Liver (tissue), 9 donors: ENCODE results near the gene KRCC1. TPM values are rescaled to one million over a fixed set of nuclear protein-coding genes. Genes with fewer than 3 reads are reported as not detected.

Experiments used
- DNase-seq: peaks from one replicate; pipeline ENCODE4 v3.0.0-alpha.2; 2017; ENCODE audit warnings: low spot score
- H3K27ac ChIP-seq, 2 donors: one replicate each; pipeline ENCODE4 v1.7.0; 2013; ENCODE audit warnings: inconsistent platforms in 2 of 2, low read length in 2 of 2, control low read depth in 1 of 2, low read depth in 1 of 2, mild to moderate bottlenecking in 1 of 2
- H3K27me3 ChIP-seq, 4 donors: one replicate each; pipeline versions ENCODE4 v1.6.1 to v1.7.0; 2013; ENCODE audit warnings: low read length in 3 of 4, inconsistent platforms in 1 of 4, mild to moderate bottlenecking in 1 of 4, moderate library complexity in 1 of 4; ENCODE audit not compliant: control insufficient read depth in 4 of 4, insufficient read depth in 4 of 4
- H3K36me3 ChIP-seq, 4 donors: one replicate each; pipeline versions ENCODE4 v1.6.1 to v1.7.0; 2013; ENCODE audit warnings: low read length in 3 of 4, mild to moderate bottlenecking in 3 of 4, low read depth in 1 of 4, moderate library complexity in 1 of 4; ENCODE audit not compliant: control insufficient read depth in 4 of 4, insufficient read depth in 3 of 4
- H3K4me1 ChIP-seq, 4 donors: one replicate each; pipeline versions ENCODE4 v1.6.1 to v1.7.0; 2013; ENCODE audit warnings: low read length in 3 of 4, mild to moderate bottlenecking in 3 of 4, moderate library complexity in 1 of 4; ENCODE audit not compliant: control insufficient read depth in 4 of 4, insufficient read depth in 4 of 4
- H3K4me3 ChIP-seq, 3 donors: one replicate each; pipeline versions ENCODE4 v1.6.1 to v1.7.0; 2013; ENCODE audit warnings: low read length in 3 of 3, control low read depth in 1 of 3, low read depth in 1 of 3, mild to moderate bottlenecking in 1 of 3
- H3K9ac ChIP-seq, 2 donors: one replicate each; pipeline ENCODE4 v1.7.0; 2013; ENCODE audit warnings: low read length in 2 of 2, mild to moderate bottlenecking in 2 of 2, moderate library complexity in 2 of 2, control low read depth in 1 of 2, low read depth in 1 of 2
- H3K9me3 ChIP-seq, 4 donors: one replicate each; pipeline versions ENCODE4 v1.6.1 to v1.7.0; 2013; ENCODE audit warnings: low read length in 3 of 4; ENCODE audit not compliant: control insufficient read depth in 4 of 4
- EGR1 ChIP-seq, 2 donors: IDR thresholded peaks; 2 replicates each; pipeline ENCODE4 v1.6.1; 2016 to 2018; ENCODE audit warnings: antibody characterized with exemption in 2 of 2, low read depth in 2 of 2
- FOXA1 ChIP-seq: IDR thresholded peaks from 2 replicates; pipeline ENCODE4 v1.6.1; 2016; ENCODE audit warnings: antibody characterized with exemption
- FOXA2 ChIP-seq: IDR thresholded peaks from 2 replicates; pipeline ENCODE4 v1.6.1; 2016; ENCODE audit warnings: antibody characterized with exemption
- GABPA ChIP-seq, 2 donors: IDR thresholded peaks in 1 of 2; conservative IDR thresholded peaks in 1 of 2; 2 replicates each; pipeline ENCODE4 v1.6.1; 2016; ENCODE audit warnings: antibody characterized with exemption in 2 of 2, mild to moderate bottlenecking in 1 of 2, moderate library complexity in 1 of 2
- HNF4A ChIP-seq, 2 donors: conservative IDR thresholded peaks; 2 replicates each; pipeline ENCODE4 v1.6.1; 2016; ENCODE audit warnings: antibody characterized with exemption in 2 of 2, mild to moderate bottlenecking in 2 of 2
- HNF4G ChIP-seq: IDR thresholded peaks from 2 replicates; pipeline ENCODE4 v1.6.1; 2016; ENCODE audit warnings: antibody characterized with exemption
- JUND ChIP-seq, 2 donors: IDR thresholded peaks; 2 replicates each; pipeline ENCODE4 v1.6.1; 2016; ENCODE audit warnings: antibody characterized with exemption in 2 of 2
- NR2F2 ChIP-seq: IDR thresholded peaks from 2 replicates; pipeline ENCODE4 v1.6.1; 2016; ENCODE audit warnings: antibody characterized with exemption
- RAD21 ChIP-seq, 2 donors: IDR thresholded peaks; 2 replicates each; pipeline ENCODE4 v1.6.1; 2016; ENCODE audit warnings: antibody characterized with exemption in 2 of 2, mild to moderate bottlenecking in 2 of 2
- RXRA ChIP-seq, 2 donors: IDR thresholded peaks; 2 replicates each; pipeline ENCODE4 v1.6.1; 2017 to 2018; ENCODE audit warnings: antibody characterized with exemption in 2 of 2, mild to moderate bottlenecking in 1 of 2
- SP1 ChIP-seq: IDR thresholded peaks from 2 replicates; pipeline ENCODE4 v1.6.1; 2018; ENCODE audit warnings: antibody characterized with exemption, mild to moderate bottlenecking
- TAF1 ChIP-seq: conservative IDR thresholded peaks from 2 replicates; pipeline ENCODE4 v1.6.1; 2016; ENCODE audit warnings: antibody characterized with exemption, mild to moderate bottlenecking
- YY1 ChIP-seq: IDR thresholded peaks from 2 replicates; pipeline ENCODE4 v1.6.1; 2016; ENCODE audit warnings: antibody characterized with exemption, mild to moderate bottlenecking
- WGBS: extraction: QIAGEN DNeasy Blood & Tissue Kit; methylation state at CpG from one replicate; pipeline ENCODE4 v1.1.7; 2013; 5-methylcytosine and 5-hydroxymethylcytosine counted together
- polyA plus RNA-seq, 2 donors: library from polyadenylated mRNA; stranded (reverse) in 1 of 2; unstranded in 1 of 2; fragments of 200-250 nt in 1 of 2; fragments of >200 nt in 1 of 2; fragmentation: Nextera tagmentation in 1 of 2; extraction: Ambion mirVana in 1 of 2; gene quantifications; one replicate each; pipeline versions ENCODE4 v1.2.1 to v1.2.3, GENCODE V29; 2013 to 2015
- total RNA-seq, 2 donors: library from RNA; depleted of rRNA; stranded (reverse); fragments of >200 nt; gene quantifications; one replicate each; pipeline ENCODE4 v1.2.3, GENCODE V29; 2014
- TF ChIP-seq, protein P1 (sequence below): IDR thresholded peaks from 2 replicates; pipeline ENCODE4 v1.6.1; 2016; ENCODE audit warnings: antibody characterized with exemption
- TF ChIP-seq, protein P2 (sequence below): IDR thresholded peaks from 2 replicates; pipeline ENCODE4 v1.6.1; 2016; ENCODE audit warnings: antibody characterized with exemption
- TF ChIP-seq, protein P3 (sequence below): IDR thresholded peaks from 2 replicates; pipeline ENCODE4 v1.6.1; 2016; ENCODE audit warnings: antibody characterized with exemption
- TF ChIP-seq, protein P4 (sequence below): IDR thresholded peaks from 2 replicates; pipeline ENCODE4 v1.6.1; 2016; ENCODE audit warnings: antibody characterized with exemption, mild to moderate bottlenecking
- TF ChIP-seq, protein P5 (sequence below): fragments of 150-350 bp; IDR thresholded peaks from 2 replicates; pipeline ENCODE4 v1.5.1; 2017; ENCODE audit warnings: improper control_type of control experiment, low read depth, low read length; ENCODE audit not compliant: missing input control
- donor health status: healthy.
- donor health status: healthy.
- donor health status: healthy.
- donor health status: healthy.
- donor health status: healthy.

The KRCC1 gene
- 10 to 100 TPM in 1 of 2 donors, 1 to 10 TPM in 1; 7.0 to 10.0 TPM for total RNA-seq
- 10 to 100 TPM; 12.9 to 14.8 TPM for polyA plus RNA-seq

DNA sequence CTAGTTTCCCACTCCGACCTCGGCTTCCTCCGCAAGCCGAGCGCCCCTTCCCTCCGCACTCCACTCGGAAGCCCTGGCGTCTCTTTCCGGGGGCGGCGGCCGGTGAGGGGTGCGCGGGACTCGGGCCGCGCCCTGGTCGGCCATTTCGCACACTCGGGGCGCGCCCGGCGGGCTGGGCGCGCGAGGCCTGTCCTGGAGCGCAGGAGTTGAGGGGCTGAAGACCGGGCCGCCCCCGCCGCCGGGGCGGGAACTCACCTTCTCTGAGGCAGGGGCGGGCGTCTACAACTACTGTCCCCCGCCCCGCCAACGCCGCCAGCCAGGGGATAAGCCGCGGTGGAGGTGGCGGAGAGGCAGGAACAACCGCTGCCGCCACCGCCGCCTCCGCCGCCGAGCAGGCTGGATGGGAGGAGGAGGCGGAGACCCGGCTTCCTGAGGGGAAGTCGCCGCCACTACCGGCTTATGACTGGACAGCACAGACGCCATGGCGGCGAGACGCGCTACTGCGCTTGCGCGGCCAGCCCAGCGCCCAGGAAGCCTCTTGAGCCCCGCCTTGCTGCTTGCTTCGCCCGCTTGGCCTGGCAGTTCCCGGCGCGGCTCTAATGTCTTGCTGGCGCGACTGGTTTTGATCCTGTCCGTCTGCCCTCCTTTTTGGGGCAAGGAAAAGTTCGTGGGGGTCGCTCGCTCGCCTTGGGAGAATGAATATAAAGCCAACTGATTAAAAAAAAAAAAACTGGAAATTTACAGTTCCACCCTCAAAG, at the start of gene KRCC1:
KRCC1 (minus strand) TSS at position 413 of the 758 bp plus-strand sequence. CDS start 27,220 bp downstream, outside the sequence.
- Histone ChIP-seq H3K4me1 (peaks cover 4 to 27% (median 17%) of the 10 kb centered on the region in 4 donors), H3K9ac (peak within 1 kb of the TSS; percentile 82 to 87), H3K9me3 (no peaks in the 10 kb centered on the region), H3K27ac (peak within 1 kb of the TSS; percentile 92 to 96), H3K27me3 (no peaks in the 10 kb centered on the region), H3K36me3 (no peaks in the 10 kb centered on the region), H3K4me3 (peak within 1 kb of the TSS; percentile 72 to 99 (median 90))
- WGBS, result under 1% methylated on average over 77 of the region's 77 CpGs
- TF ChIP-seq, protein P1, sequence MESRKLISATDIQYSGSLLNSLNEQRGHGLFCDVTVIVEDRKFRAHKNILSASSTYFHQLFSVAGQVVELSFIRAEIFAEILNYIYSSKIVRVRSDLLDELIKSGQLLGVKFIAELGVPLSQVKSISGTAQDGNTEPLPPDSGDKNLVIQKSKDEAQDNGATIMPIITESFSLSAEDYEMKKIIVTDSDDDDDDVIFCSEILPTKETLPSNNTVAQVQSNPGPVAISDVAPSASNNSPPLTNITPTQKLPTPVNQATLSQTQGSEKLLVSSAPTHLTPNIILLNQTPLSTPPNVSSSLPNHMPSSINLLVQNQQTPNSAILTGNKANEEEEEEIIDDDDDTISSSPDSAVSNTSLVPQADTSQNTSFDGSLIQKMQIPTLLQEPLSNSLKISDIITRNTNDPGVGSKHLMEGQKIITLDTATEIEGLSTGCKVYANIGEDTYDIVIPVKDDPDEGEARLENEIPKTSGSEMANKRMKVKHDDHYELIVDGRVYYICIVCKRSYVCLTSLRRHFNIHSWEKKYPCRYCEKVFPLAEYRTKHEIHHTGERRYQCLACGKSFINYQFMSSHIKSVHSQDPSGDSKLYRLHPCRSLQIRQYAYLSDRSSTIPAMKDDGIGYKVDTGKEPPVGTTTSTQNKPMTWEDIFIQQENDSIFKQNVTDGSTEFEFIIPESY, result no peak
- peak; percentile 84 for TF ChIP-seq TAF1
- TF ChIP-seq RAD21 (IDR thresholded peaks at IDR 0.05), result peak in 1 of 2 donors; percentile 49
- no peak for TF ChIP-seq NR2F2
- TF ChIP-seq GABPA (IDR thresholded peaks at IDR 0.05 in 1 of 2, conservative IDR thresholded peaks at IDR 0.05 in 1 of 2), result peak in 1 of 2 donors; percentile 76
- no peak for TF ChIP-seq HNF4A (conservative IDR thresholded peaks at IDR 0.05)
- TF ChIP-seq, protein P2, sequence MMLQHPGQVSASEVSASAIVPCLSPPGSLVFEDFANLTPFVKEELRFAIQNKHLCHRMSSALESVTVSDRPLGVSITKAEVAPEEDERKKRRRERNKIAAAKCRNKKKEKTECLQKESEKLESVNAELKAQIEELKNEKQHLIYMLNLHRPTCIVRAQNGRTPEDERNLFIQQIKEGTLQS, result no peak
- no peak for TF ChIP-seq JUND (IDR thresholded peaks at IDR 0.05)
- TF ChIP-seq, protein P3, sequence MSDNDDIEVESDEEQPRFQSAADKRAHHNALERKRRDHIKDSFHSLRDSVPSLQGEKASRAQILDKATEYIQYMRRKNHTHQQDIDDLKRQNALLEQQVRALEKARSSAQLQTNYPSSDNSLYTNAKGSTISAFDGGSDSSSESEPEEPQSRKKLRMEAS, result no peak
- no peak for TF ChIP-seq FOXA2
- peak; percentile 36 for TF ChIP-seq SP1
- no peak for TF ChIP-seq HNF4G
- TF ChIP-seq YY1, result peak; percentile 98
- TF ChIP-seq, protein P4, sequence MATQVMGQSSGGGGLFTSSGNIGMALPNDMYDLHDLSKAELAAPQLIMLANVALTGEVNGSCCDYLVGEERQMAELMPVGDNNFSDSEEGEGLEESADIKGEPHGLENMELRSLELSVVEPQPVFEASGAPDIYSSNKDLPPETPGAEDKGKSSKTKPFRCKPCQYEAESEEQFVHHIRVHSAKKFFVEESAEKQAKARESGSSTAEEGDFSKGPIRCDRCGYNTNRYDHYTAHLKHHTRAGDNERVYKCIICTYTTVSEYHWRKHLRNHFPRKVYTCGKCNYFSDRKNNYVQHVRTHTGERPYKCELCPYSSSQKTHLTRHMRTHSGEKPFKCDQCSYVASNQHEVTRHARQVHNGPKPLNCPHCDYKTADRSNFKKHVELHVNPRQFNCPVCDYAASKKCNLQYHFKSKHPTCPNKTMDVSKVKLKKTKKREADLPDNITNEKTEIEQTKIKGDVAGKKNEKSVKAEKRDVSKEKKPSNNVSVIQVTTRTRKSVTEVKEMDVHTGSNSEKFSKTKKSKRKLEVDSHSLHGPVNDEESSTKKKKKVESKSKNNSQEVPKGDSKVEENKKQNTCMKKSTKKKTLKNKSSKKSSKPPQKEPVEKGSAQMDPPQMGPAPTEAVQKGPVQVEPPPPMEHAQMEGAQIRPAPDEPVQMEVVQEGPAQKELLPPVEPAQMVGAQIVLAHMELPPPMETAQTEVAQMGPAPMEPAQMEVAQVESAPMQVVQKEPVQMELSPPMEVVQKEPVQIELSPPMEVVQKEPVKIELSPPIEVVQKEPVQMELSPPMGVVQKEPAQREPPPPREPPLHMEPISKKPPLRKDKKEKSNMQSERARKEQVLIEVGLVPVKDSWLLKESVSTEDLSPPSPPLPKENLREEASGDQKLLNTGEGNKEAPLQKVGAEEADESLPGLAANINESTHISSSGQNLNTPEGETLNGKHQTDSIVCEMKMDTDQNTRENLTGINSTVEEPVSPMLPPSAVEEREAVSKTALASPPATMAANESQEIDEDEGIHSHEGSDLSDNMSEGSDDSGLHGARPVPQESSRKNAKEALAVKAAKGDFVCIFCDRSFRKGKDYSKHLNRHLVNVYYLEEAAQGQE, result peak; percentile 89
- peak in 1 of 2 donors; percentile 41 for TF ChIP-seq EGR1 (IDR thresholded peaks at IDR 0.05; ENCODE audit: low read depth in 2 of 2)
- TF ChIP-seq, protein P5, sequence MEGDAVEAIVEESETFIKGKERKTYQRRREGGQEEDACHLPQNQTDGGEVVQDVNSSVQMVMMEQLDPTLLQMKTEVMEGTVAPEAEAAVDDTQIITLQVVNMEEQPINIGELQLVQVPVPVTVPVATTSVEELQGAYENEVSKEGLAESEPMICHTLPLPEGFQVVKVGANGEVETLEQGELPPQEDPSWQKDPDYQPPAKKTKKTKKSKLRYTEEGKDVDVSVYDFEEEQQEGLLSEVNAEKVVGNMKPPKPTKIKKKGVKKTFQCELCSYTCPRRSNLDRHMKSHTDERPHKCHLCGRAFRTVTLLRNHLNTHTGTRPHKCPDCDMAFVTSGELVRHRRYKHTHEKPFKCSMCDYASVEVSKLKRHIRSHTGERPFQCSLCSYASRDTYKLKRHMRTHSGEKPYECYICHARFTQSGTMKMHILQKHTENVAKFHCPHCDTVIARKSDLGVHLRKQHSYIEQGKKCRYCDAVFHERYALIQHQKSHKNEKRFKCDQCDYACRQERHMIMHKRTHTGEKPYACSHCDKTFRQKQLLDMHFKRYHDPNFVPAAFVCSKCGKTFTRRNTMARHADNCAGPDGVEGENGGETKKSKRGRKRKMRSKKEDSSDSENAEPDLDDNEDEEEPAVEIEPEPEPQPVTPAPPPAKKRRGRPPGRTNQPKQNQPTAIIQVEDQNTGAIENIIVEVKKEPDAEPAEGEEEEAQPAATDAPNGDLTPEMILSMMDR, result peak; percentile 22
- peak in 1 of 2 donors; percentile 9 for TF ChIP-seq RXRA (IDR thresholded peaks at IDR 0.05)
- no peak for TF ChIP-seq FOXA1
- peak; percentile 91 for DNase-seq
